KBM-7 (cell line): ENCODE results near the gene INTS15.
"Not testable (repeated sequence)": the region's sequence is repeated elsewhere in the genome, so short reads cannot be mapped to it uniquely, and the experiment has no call there.

Experiments used
- DNase-seq: peaks from one replicate; pipeline ENCODE4 v3.0.0-alpha.2; 2015
- in situ Hi-C: fragments of 300-500 bp; cut with MboI; formaldehyde crosslinking; loops from 2 replicates; pipeline ENCODE4 v1.14.3; 2020; ENCODE audit warnings: low sequenced_read_pairs, low pct_unique_long_range_greater_than_20kb, mixed read lengths

The INTS15 gene

DNA sequence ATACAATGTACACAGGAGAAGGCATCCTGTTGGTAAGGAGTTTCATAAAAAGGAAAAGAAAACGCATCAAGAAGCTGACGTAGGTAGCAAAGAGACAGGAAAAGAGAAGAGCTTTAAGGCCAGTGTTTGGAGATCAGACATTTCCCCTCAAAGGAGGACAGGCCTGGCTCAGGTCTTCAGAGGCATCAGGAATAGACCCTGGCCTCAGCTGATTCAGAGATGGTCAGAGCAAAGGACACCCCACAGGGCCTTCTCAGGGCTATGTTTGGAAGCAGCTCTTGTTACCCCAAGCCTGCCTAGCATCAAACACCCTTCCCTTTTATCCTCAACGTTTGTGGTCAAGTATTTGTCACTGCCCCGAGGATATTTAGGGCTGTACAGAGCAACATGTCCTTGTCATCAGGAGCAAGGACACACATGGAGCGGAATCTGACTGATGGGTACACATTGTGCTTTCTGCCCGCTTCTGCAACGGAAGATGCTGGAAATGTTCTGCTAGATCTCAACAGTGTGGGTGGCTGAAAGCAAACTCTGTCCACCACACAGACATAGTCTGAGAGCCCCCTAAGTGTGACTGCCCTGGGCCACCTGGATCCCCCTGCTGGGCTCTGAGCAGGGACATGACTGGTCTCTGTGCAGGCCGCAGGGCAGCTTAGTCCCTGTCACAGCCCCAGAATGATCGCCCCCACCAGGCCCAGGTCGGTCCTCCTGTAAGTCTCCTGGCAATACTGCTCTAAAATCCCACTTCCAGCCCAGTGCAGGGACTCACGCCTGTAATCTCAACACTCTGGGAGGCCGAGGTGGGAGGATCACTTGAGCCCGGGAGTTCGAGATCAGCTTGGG is 13.6 kb upstream of the INTS15 start:
- no peak for DNase-seq
- in situ Hi-C loops, result no loop called here

DNA sequence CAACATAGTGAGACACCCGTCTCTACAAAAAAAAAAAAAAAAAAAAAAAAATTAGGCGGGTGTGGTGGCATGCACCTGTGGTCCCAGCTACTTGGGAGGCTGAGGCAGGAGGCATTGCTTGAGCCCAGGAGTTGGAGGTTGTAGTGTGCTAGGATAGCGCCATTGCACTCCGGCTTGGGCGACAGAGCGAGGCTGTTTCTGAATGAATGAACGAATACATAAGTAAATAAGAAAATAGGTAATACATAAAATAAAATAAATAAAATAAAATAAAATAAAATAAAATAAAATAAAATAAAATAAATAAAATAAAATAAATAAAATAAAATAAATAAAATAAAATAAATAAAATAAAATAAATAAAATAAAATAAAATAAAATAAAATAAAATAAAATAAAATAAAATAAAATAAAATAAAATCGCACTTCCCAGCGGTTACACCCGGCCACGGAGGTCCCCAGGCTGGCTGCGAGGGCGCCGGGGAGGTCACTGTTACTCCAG is 12.9 kb upstream of the INTS15 start:
- in situ Hi-C loops, result not testable (repeated sequence)

DNA sequence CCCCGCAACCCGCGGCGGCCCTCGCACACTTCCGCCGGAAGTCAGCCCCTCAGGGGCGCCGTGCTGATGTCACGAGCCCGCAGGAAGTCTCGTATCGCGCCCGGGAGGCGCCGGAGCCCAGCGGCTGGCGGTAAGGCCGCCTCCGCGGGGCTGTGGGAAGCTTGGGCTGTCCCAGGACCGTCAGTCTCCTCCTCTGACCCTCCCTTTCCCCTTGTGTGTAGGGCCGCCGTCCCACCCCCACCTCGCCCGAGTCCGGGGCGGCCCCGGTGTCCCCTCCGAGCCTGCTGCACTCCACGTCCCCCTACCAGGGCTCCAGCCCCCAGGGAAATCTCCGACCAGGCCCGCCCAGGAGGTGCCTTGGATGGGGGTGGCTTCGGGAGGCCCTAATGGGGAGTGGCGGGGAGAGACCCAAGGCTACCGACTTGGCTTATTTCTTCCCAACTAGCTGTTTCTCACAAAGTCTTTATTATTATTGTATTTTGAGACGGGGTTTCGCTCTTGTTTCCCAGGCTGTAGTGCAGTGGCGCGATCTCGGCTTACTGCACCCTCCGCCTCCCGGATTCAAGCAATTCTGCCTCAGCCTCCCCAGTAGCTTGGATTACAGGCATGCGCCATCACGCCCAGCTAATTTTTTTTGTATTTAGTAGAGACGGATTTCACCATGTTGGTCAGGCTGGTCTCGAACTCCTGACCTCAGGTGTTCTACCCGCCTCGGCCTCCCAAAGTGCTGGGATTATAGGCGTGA is 12.3 kb upstream of the INTS15 start, which contains the start of gene ZDHHC4:
ZDHHC4 (plus strand) TSS at position 86 of the 745 bp plus-strand sequence. CDS start 3,108 bp downstream, outside the sequence.
- in situ Hi-C loops, result no loop called here
- peak; percentile 91 for DNase-seq

More for the DNA sequence above, 12.9 kb upstream of the INTS15 start:
- peak; percentile 42 for DNase-seq

GRCh38 chr7:6578114-6579084 is 11.4 kb upstream of the INTS15 start:
- in situ Hi-C loops, result no loop called here
- no peak for DNase-seq

- in situ Hi-C loops, result no loop called here
- DNase-seq, result peak; percentile 37
Measured at GRCh38 chr7:6579446-6579845, 10.4 kb upstream of the INTS15 start.

GRCh38 chr7:6585746-6586432 is 3.9 kb upstream of the INTS15 start:
- in situ Hi-C loops, DNase-seq: not testable (repeated sequence)

GRCh38 chr7:6588566-6588965 is 1.3 kb upstream of the INTS15 start:
- in situ Hi-C loops, result no loop called here
- no peak for DNase-seq

DNA sequence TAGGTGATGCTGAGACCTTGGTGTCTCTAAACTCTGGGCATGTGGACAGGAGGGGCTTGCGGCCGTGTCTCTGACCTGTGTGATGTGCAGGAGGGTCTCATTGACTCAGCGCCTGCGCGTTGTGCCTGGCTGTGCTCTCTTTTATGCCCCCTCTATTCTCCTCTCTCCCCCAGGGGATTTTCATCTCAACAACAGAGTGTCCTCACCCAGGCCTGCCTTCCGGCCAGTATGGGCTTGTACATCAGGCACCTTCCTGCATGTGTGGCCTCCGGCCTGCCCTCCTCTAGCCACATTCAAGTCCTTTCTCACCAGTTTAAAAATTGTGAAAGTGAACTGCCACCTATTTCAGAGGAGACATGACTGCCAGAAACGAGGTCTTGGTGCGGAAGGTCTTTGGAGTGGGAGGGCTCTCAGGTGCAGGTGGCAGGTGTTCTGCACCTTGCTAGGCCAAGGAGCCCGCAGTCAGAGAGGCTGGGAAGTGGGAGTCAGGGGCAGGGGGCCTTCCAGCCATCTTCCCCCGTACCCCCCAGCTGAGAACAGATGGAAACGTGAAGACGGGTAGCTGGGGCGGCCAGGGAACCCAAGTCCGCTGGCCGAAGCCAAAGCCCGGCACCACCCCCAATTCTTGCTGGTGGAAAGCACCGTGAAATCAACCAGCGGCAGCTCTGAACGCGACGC is 531 bp upstream of the INTS15 start:
- no peak for DNase-seq
- in situ Hi-C loops, result no loop called here

DNA sequence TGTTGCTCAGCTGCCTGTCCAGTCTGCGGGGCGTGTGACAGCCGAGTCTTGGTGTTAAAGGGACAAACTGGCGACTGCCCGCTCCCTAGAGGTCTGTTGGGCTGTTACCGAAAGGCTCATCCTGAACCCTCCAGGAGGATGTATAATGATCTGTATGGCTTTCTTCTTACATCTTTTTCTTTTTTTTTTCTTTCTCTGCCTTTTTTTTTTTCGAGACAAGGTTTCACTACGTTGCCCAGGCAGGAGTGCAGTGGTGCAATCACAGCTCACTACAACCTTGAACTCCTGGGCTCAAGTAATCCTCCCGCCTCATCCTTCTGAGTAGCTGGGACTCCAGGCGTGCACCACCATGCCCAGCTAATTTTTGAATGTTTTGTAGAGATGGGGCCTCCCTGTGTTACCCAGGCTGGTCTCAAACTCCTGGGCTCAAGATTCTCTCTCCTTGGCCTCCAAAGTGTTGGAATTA is 857 bp downstream of the INTS15 start:
- no peak for DNase-seq
- in situ Hi-C loops, result no loop called here

DNA sequence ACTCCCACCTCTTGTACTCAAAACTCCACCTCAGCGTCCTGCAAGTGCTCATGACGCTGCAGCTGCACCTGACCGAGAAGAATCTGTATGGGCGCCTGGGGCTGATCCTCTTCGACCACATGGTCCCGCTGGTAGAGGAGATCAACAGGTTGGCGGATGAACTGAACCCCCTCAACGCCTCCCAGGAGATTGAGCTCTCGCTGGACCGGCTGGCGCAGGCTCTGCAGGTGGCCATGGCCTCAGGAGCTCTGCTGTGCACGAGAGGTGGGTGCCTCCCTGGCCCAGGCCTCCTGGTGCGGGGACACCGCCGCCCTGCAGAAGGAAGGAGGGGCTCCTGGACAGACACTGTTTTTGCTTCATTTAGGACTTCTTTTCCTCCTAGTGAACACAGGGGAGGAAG is 10.3 kb downstream of the INTS15 start:
- no peak for DNase-seq
- in situ Hi-C loops, result no loop called here

DNA sequence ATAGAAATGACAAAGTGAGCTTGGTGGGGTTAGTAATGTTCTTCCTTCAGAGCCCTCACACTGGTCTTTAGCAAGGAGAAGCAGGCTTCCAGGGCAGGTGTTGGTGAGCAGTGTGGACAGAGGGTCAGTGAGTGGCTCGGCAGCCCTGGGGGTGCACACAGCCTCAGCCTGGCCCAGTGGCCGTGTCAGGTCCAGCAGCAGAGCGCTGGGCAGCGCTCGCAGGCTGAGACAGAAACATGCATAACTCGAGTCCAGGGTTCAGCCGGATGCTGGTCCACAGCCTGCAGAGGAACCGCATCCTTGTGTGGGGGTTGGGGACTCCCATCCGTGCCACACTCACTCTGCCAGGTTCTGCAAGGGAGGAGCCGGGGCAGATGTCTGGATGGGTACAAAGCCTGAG is 14.6 kb downstream of the INTS15 start:
- in situ Hi-C loops, result no loop called here

DNA sequence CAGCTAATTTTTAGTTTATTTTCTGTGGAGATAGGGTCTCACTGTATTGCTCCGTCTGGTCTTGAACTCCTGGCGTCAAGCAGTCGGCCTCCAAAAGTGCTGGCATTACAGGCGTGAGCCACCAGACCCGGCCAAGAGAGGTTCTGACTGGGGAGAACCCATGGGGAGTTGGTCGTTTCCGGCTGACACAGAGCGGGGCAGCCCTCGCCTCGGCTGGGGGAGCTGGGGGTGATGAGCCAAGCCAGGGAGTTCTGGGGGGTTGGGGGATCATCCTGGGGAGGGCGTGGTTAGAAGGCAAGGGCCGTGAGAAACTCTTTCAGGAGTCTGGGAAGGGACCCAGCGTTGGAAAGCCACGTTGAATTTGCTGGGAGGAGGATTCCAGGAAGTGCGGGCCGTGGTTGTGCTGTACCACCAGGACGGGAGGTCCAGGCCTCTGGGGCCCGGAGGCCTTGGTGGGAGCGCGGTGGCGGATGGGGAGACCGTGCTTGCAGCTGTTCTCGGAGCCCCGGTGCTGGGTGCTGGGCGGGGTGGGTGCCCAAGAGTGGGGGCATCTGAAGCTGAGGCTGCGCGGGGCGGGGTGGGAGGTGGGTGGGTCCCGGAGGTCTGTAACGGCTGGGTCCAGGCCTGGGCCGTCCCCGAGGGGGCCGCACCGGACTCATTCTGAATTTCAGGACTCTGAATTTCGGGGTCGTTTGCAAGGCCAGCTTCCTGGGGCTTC is 17.2 kb downstream of the INTS15 start:
- in situ Hi-C loops, result no loop called here
- no peak for DNase-seq

More for the DNA sequence above, 14.6 kb downstream of the INTS15 start:
- DNase-seq, result no peak

- in situ Hi-C loops, result no loop called here
Measured at GRCh38 chr7:6607651-6608051, 17.8 kb downstream of the INTS15 start.

GRCh38 chr7:6608081-6608480 is 18.3 kb downstream of the INTS15 start:
- in situ Hi-C loops, result no loop called here
- no peak for DNase-seq

More at GRCh38 chr7:6607651-6608051, 17.8 kb downstream of the INTS15 start:
- DNase-seq, result no peak

DNA sequence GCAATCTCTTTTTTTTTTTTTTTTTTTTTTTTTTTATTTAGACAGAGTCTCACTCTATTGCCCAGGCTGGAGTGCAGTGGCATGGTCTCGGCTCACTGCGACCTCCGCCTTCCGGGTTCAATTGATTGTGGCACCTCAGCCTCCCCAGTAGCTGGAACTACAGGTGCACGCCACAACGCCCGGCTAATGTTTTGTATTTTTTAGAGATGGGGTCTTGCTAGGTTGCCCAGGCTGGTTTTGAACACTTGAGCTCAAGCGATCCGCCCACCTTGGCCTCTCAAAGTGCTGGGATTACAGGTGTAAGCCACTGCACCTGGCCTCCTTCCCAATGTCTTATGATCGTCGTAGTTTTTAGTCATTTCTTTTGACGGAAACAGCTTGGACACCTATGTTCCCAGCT is 19.0 kb downstream of the INTS15 start:
- DNase-seq, result no peak
- in situ Hi-C loops, result no loop called here

DNA sequence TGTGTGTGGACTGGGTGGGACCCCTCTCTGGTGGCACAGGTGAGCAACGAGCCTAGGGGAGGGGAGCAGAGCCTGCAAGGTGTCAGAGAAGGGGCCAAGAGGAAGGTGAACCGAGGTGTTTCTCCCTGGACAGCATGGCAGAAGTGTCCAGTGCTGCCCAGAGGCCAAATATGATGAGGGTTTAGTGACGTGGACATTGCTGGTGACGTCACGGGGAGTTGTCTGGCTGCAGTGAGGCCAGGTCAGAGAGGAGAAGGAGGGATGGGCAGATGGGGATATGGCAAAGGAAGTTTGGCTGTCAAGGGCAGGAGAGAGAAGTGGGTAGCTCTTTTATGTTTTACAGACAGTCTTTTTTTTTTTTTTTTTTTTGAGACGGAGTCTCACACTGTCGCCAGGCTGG is 23.0 kb downstream of the INTS15 start:
- DNase-seq, result no peak
- in situ Hi-C loops, result no loop called here

DNA sequence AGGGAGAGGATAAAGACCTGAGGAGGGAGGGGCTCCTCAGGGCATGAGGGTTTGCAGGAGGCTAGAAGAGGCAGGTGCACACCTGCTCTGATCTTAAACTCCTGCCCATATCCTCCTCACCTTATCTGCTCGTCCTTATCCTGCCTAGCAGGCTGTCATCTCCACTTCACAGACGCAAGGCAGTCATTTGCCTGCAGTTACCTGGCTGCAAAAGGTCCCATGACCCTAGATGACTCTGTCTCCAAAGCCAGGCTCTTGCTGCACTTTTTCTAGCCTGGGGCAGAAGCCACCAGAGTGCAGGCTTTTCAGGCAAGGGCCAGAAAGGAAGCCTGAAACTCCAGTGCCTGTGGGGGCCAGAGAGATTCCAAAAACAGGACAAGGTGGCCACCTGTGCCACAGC is 23.9 kb downstream of the INTS15 start:
- in situ Hi-C loops, result no loop called here
- DNase-seq, result no peak
